NCI-H2081 treated with DMSO at 0.1 percent for 48 hours (cell line): ENCODE results near the gene HIPK3.
"Not testable (repeated sequence)": the region's sequence is repeated elsewhere in the genome, so short reads cannot be mapped to it uniquely, and the experiment has no call there.

Source experiments
- DNase-seq: peaks from one replicate; lab custom pipeline; 2025; lab: John Stamatoyannopoulos, UW

The HIPK3 gene

GRCh38 chr11:33360642-33361041, 103.5 kb downstream of the HIPK3 start:
- DNase-seq: no peak

- no peak for DNase-seq
These were observed 105.1 kb downstream of the HIPK3 start for GRCh38 chr11:33362051-33362910.

- DNase-seq: no peak
These were observed 109.7 kb downstream of the HIPK3 start for GRCh38 chr11:33366918-33367317.

GRCh38 chr11:33368475-33368874, 111.3 kb downstream of the HIPK3 start:
- DNase-seq: not testable (repeated sequence)

GRCh38 chr11:33368931-33369330, 111.8 kb downstream of the HIPK3 start:
- DNase-seq: no peak

GRCh38 chr11:33373636-33374035, 116.5 kb downstream of the HIPK3 start:
- no peak for DNase-seq

GRCh38 chr11:33375236-33375635, 118.1 kb downstream of the HIPK3 start:
- DNase-seq: no peak

- DNase-seq: no peak
These were observed 118.6 kb downstream of the HIPK3 start, which contains the start of gene KIAA1549L for GRCh38 chr11:33375688-33376311. KIAA1549L (plus strand) TSS chr11:33376108.

- no peak for DNase-seq
These were observed 119.4 kb downstream of the HIPK3 start for GRCh38 chr11:33376331-33377310.

- no peak for DNase-seq
These were observed 120.5 kb downstream of the HIPK3 start for GRCh38 chr11:33377412-33378370.

- DNase-seq: no peak
These were observed 122.8 kb downstream of the HIPK3 start for GRCh38 chr11:33379947-33380346.

GRCh38 chr11:33383075-33383919, 126.1 kb downstream of the HIPK3 start:
- no peak for DNase-seq

- no peak for DNase-seq
These were observed 126.7 kb downstream of the HIPK3 start for GRCh38 chr11:33383920-33384209.

- DNase-seq: no peak
These were observed 127.0 kb downstream of the HIPK3 start for GRCh38 chr11:33384220-33384619.

GRCh38 chr11:33387581-33387980, 130.4 kb downstream of the HIPK3 start:
- no peak for DNase-seq

- DNase-seq: no peak
These were observed 130.8 kb downstream of the HIPK3 start for GRCh38 chr11:33387996-33388395.

- DNase-seq: no peak
These were observed 131.8 kb downstream of the HIPK3 start for GRCh38 chr11:33388793-33389525.

GRCh38 chr11:33389635-33390034, 132.5 kb downstream of the HIPK3 start:
- DNase-seq: no peak
